GM20000 (cell line): ENCODE measurements around the gene RHOD.

Experiments
- DNase-seq: peaks from one replicate; pipeline ENCODE4 v3.0.0; 2012; ENCODE audit warnings: low spot score
- CTCF ChIP-seq: IDR thresholded peaks from 2 replicates; pipeline ENCODE4 v1.5.1; 2012; ENCODE audit warnings: mild to moderate bottlenecking, control low read depth; ENCODE audit errors: extremely low read depth, missing control alignments

RHOD gene, protein sequence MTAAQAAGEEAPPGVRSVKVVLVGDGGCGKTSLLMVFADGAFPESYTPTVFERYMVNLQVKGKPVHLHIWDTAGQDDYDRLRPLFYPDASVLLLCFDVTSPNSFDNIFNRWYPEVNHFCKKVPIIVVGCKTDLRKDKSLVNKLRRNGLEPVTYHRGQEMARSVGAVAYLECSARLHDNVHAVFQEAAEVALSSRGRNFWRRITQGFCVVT

DNA sequence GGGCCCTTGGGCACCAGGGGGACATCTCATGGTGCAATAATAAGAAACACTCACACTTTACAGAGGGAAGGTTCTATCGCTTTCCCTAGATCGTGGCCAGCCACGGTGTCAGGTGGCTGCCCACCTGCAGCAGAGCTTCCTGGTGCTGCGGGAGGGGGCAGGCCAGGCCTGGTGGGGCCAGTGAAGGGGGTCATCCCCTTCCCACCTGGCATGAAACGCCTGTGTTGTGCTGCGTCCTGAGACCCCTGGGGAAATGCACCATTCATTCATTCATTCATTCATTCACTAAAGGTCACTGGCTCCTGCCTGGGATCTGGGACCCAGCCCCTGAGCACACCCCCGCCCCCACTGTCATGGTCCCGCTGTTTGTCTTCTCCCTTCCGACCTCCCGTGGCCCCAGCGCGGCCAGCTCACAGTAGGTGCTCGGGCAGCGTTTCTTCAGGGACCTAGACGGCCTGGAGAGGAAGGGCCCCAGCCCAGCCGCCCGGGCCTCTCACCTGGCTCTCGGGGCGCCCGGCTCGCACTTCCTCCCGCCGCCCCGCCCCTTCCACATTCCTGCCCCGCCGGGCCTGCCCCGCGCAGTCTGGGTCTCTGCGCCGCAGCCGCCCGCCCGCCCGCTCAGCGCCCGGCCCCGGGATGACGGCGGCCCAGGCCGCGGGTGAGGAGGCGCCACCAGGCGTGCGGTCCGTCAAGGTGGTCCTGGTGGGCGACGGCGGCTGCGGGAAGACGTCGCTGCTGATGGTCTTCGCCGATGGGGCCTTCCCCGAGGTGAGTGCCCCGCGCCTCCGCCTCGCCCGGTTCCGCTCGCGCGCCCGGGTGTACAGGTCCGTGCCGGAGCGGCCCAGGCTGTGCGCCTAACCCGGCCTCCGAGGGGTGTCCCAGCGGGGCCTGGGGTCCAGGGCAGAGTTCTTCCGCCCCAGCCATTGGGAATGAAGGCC is at the start of gene RHOD:
RHOD (plus strand) TSS at position 581 of the 938 bp plus-strand sequence; CDS start at position 637, 56 bp downstream.
- no peak for TF ChIP-seq CTCF
- peak; percentile 73 for DNase-seq

DNA sequence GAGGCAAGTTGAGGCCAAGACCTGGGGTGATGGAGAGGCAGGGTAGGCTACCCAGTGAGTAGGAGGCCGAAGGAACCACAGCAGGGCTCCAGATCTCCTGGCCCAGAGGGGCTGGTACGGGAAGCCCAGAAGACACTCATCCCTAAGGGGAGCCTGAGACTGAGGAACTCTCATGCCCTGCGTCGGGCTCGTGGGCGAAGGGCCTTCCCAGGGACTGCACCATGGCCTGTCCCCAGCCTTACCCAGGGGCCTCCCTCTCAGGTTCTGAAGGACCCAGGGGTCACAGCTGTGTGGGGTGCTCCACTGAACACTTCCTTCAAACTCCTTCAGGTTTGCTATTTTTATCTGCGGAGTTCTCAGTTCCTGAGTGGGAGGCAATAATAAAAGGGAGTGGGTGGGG is 49.5 kb upstream of the RHOD start:
- no peak for TF ChIP-seq CTCF
- no peak for DNase-seq

DNA sequence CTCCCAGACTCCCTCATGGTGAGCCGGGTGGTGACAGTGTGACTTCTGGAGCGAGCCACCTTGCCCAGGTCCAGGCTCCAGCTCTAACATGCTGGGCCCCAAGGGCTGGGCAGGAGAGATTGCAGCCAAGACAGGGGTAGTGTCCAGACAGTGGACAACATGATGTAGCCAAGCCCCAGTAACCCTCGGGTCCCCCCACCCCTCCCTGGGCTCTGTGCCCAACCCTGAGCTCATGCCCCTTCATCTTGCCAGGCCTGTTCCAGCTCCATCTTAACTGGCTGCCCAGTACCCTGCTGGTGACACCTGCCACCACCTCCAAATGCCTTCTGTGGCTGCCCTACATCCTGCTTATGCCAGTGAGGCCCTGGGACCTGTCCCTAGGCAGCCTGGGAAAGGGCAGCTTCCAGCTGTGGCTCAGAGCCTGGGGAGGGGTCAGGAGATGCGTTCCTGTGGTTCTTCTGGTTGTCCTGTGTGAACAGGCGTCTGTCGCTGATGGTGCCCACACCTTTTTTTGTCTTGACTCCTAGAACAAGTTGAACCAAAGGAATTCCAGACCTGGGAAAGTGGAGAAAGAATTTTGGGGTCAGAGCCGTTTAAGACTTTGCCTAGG is 46.2 kb upstream of the RHOD start:
- no peak for DNase-seq
- TF ChIP-seq CTCF: no peak

DNA sequence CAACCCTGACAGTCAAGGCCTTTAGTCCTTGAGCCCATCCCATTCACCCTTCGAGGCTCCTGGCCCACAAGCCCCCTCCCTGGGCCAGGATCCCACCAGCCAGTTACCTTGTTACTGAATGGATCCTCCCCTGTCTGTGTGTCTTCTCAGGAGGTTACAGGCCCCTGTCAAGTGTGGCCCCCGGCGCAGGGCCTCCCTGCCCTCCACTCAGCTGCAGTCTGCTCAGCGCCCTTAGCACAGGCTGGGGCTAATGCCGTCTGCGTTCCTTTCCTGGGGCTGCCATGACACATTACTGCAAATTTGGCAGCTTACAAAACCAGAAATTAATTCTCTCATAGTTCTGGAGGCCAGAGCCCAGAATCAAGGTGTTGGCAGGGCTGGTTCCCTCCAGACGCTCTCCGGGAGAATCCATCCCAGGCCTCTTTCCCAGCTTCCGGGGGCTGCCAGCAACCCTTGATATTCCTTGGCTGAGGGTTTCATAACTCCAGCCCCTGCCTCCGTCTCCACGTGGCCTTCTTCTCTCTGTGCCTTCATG is 43.1 kb upstream of the RHOD start:
- no peak for DNase-seq
- no peak for TF ChIP-seq CTCF

DNA sequence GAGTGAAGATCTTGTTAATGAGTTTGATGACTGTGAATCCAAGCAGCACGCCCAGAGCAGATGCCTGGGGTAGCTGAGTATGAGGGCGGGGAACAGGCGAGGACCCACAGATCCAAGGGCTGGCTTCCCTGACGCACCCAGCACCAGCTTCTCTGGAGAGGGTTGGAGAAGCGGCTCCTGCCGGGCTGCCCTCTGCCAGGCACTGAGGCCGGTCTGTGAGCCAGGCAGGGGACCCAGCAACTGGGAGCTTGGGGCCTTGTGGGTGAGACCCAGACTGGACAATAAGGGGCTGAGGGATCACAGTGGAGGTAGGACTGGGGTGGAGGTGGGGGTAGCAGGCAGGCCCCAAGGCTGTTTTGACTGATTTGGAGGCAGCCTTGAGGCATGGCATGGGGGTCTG is 42.3 kb upstream of the RHOD start:
- TF ChIP-seq CTCF: no peak

GRCh38 chr11:67015048-67015447 is 41.6 kb upstream of the RHOD start:
- TF ChIP-seq CTCF: no peak

More for the DNA sequence above, 42.3 kb upstream of the RHOD start:
- DNase-seq: no peak

GRCh38 chr11:67016550-67016949 is 40.1 kb upstream of the RHOD start:
- DNase-seq: no peak
- no peak for TF ChIP-seq CTCF

More at GRCh38 chr11:67015048-67015447, 41.6 kb upstream of the RHOD start:
- DNase-seq: no peak
